B cell (primary cell): ENCODE measurements around the gene AS3MT.

Experiments
- EZH2 ChIP-seq: IDR thresholded peaks from 2 replicates; pipeline ENCODE4 v1.6.1; 2012; ENCODE audit warnings: borderline replicate concordance, low read depth, mild to moderate bottlenecking, moderate library complexity, low read length; ENCODE audit not compliant: insufficient read depth, poor library complexity, severe bottlenecking
- TF ChIP-seq, protein P1 (sequence below): fragments of 200-600 bp; IDR thresholded peaks from one replicate; pipeline ENCODE4 v1.8.0; 2022; ENCODE audit warnings: antibody characterized with exemption, mild to moderate bottlenecking

DNA sequence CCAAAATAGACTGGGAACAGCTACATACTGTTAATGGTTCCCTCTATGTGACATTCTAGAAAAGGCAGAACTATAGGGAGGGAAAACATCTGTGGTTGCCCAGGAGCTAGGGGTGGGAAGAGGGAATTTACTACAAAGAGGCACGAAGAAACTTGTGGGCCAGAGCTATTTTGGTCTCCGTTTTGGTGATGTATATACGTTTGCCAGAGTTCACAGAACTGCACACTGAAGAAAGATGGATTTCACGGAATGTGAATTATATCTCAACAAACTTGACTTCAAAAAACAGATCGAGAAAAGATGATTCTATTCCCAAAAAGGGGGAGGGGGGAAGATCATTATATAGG, 386 bp upstream of the AS3MT start:
- TF ChIP-seq, protein P1, sequence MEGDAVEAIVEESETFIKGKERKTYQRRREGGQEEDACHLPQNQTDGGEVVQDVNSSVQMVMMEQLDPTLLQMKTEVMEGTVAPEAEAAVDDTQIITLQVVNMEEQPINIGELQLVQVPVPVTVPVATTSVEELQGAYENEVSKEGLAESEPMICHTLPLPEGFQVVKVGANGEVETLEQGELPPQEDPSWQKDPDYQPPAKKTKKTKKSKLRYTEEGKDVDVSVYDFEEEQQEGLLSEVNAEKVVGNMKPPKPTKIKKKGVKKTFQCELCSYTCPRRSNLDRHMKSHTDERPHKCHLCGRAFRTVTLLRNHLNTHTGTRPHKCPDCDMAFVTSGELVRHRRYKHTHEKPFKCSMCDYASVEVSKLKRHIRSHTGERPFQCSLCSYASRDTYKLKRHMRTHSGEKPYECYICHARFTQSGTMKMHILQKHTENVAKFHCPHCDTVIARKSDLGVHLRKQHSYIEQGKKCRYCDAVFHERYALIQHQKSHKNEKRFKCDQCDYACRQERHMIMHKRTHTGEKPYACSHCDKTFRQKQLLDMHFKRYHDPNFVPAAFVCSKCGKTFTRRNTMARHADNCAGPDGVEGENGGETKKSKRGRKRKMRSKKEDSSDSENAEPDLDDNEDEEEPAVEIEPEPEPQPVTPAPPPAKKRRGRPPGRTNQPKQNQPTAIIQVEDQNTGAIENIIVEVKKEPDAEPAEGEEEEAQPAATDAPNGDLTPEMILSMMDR: no peak
- TF ChIP-seq EZH2: no peak
